HL-60 (cell line): ENCODE data around the gene DTNA.

Source experiments
- CTCF ChIP-seq: IDR thresholded peaks from one replicate; pipeline ENCODE4 v1.5.1; 2011; ENCODE audit warnings: low read length, control low read depth, inconsistent platforms; ENCODE audit not compliant: insufficient read depth
- GABPA ChIP-seq: IDR thresholded peaks from 2 replicates; pipeline ENCODE4 v1.6.1; 2012; ENCODE audit warnings: low read depth
- POLR2AphosphoS5 ChIP-seq: IDR thresholded peaks from 2 replicates; pipeline ENCODE4 v1.6.1; 2012; ENCODE audit warnings: low read depth
- REST ChIP-seq: IDR thresholded peaks from 2 replicates; pipeline ENCODE4 v1.6.1; 2012; ENCODE audit warnings: low read depth; ENCODE audit not compliant: insufficient replicate concordance
- SPI1 ChIP-seq: IDR thresholded peaks from 2 replicates; pipeline ENCODE4 v1.6.1; 2012; ENCODE audit warnings: low read depth, mild to moderate bottlenecking, borderline replicate concordance

GRCh38 chr18:34749721-34750120 lies 39.6 kb downstream of the DTNA start:
- no peak for TF ChIP-seq GABPA
- no peak for TF ChIP-seq CTCF
- TF ChIP-seq POLR2AphosphoS5, result no peak
- TF ChIP-seq REST, result no peak
- no peak for TF ChIP-seq SPI1
